ENCODE measurements around the gene FSCB. TPM values are rescaled to one million over a fixed set of nuclear protein-coding genes. Genes with fewer than 3 reads are reported as not detected.

FSCB gene
- total RNA-seq, 4 donors from 2014 or later = 0.11 TPM; not detected in 3

- H3K4me3 ChIP-seq = no peak overlapping the region
- no peaks in the 10 kb centered on the region for H3K27me3 ChIP-seq
- WGBS = 62% methylated on average over 4 of the region's 4 CpGs
- no peak overlapping the region for H3K27ac ChIP-seq (replicated peaks in 1 of 4)
- no peaks in the 10 kb centered on the region for H3K4me1 ChIP-seq
- TF ChIP-seq POLR2AphosphoS5 (IDR thresholded peaks at IDR 0.05) (no peak), POLR2A (IDR thresholded peaks at IDR 0.05; ENCODE audit: low read depth) (no peak), EP300 (IDR thresholded peaks at IDR 0.05) (no peak)
- TF ChIP-seq, protein P1, sequence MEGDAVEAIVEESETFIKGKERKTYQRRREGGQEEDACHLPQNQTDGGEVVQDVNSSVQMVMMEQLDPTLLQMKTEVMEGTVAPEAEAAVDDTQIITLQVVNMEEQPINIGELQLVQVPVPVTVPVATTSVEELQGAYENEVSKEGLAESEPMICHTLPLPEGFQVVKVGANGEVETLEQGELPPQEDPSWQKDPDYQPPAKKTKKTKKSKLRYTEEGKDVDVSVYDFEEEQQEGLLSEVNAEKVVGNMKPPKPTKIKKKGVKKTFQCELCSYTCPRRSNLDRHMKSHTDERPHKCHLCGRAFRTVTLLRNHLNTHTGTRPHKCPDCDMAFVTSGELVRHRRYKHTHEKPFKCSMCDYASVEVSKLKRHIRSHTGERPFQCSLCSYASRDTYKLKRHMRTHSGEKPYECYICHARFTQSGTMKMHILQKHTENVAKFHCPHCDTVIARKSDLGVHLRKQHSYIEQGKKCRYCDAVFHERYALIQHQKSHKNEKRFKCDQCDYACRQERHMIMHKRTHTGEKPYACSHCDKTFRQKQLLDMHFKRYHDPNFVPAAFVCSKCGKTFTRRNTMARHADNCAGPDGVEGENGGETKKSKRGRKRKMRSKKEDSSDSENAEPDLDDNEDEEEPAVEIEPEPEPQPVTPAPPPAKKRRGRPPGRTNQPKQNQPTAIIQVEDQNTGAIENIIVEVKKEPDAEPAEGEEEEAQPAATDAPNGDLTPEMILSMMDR (IDR thresholded peaks at IDR 0.05) = no peak
- H3K36me3 ChIP-seq = no peaks in the 10 kb centered on the region
- intact Hi-C loops (cut with DNase I) = no loop called here
- no peaks in the 10 kb centered on the region for H3K9me3 ChIP-seq
- no peak for DNase-seq (ENCODE audit: extremely low spot score)
Measured at GRCh38 chr14:44463356-44464004, 43.6 kb downstream of the FSCB start.

DNA sequence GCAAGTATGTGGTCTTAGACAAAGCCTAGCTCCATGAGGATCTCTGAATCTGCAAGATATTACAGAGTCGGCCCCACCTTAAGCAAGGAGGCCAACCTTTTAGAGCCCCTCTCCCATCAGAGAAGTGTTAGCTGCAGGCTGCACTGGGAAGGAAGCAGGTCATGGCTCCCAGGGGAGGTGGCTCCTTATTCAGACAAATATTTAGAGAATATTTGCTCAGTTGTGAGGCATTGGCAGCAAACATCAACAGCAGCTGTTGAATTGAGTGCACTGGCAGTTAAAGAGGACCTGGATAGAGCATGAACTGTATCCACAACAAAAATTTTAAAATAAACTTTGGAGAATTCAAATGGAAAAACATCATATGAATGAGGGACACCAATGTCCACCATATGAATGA, 44.7 kb downstream of the FSCB start:
- Histone ChIP-seq H3K9me3 (peaks cover 0 to 2% (median under 1%) of the 10 kb centered on the region in 4 donors), H3K36me3 (no peaks in the 10 kb centered on the region), H3K4me1 (no peaks in the 10 kb centered on the region), H3K27me3 (no peaks in the 10 kb centered on the region), H3K4me3 (no peak overlapping the region), H3K27ac (replicated peaks in 1 of 4) (no peak overlapping the region)
- 93% methylated on average over 1 of the region's 1 CpG for whole genome bisulfite sequencing
- intact Hi-C loops (cut with DNase I) = no loop called here
- TF ChIP-seq POLR2A (IDR thresholded peaks at IDR 0.05; ENCODE audit: low read depth) (no peak), EP300 (IDR thresholded peaks at IDR 0.05) (no peak), POLR2AphosphoS5 (IDR thresholded peaks at IDR 0.05) (no peak)
- TF ChIP-seq, protein P1 (IDR thresholded peaks at IDR 0.05) = no peak
- DNase-seq (ENCODE audit: extremely low spot score) = no peak

GRCh38 chr14:44461811-44462210, 45.3 kb downstream of the FSCB start:
- peaks cover 0 to 6% (median 3%) of the 10 kb centered on the region in 4 donors for H3K9me3 ChIP-seq
- no peaks in the 10 kb centered on the region for H3K4me1 ChIP-seq
- H3K36me3 ChIP-seq = no peaks in the 10 kb centered on the region
- H3K4me3 ChIP-seq = no peak overlapping the region
- 81% methylated on average over 2 of the region's 2 CpGs for WGBS
- no peaks in the 10 kb centered on the region for H3K27me3 ChIP-seq
- intact Hi-C loops (cut with DNase I) = no loop called here
- no peak for DNase-seq (ENCODE audit: extremely low spot score)
- H3K27ac ChIP-seq (replicated peaks in 1 of 4) = no peak overlapping the region
- TF ChIP-seq EP300 (IDR thresholded peaks at IDR 0.05) (no peak), POLR2A (IDR thresholded peaks at IDR 0.05; ENCODE audit: low read depth) (no peak), POLR2AphosphoS5 (IDR thresholded peaks at IDR 0.05) (no peak)
- TF ChIP-seq, protein P1 (IDR thresholded peaks at IDR 0.05) = no peak

Data from esophagus muscularis mucosa (tissue), 4 donors.